Smooth muscle cell (in vitro differentiated cells): ENCODE data around the gene HOXD10. TPM values are rescaled to one million over a fixed set of nuclear protein-coding genes. Genes with fewer than 3 reads are reported as not detected.

ENCODE experiments used
- microRNA counts: library from miRNA; unstranded; fragments of <30 nt; microRNA quantifications from one replicate; lab custom pipeline; 2016
- microRNA-seq: library from miRNA; unstranded; fragments of <30 nt; microRNA quantifications from one replicate; pipeline ENCODE4, GENCODE V29; 2016; ENCODE audit warnings: borderline number of aligned reads
- polyA plus RNA-seq: library from polyadenylated mRNA; unstranded; fragments of >200 nt; fragmentation: Nextera tagmentation; extraction: Ambion mirVana; gene quantifications from 2 replicates; pipeline ENCODE4 v1.2.1, GENCODE V29; 2016
- small RNA-seq: library from RNA; depleted of rRNA; stranded (forward); fragments of <200 nt; gene quantifications from one replicate; pipeline ENCODE3, GENCODE V24; 2014
- total RNA-seq: library from RNA; depleted of rRNA; stranded (reverse); fragments of >200 nt; gene quantifications from 2 replicates; pipeline ENCODE4 v1.2.3, GENCODE V29; 2014

Gene HOXD10
- total and polyA plus RNA-seq, 2 experiments from 2014 or later: 9.9 to 11.4 TPM

MicroRNA genes within 50 kb of the gene (microRNA counts, 767-probe panel; counts per million panel counts)
- 183 counts per million for microRNA hsa-miR-10b-5p (lab: Ali Mortazavi, UCI)

Small RNA genes lying within 50 kb of the gene (microRNA-seq; reads per million reads assigned to microRNA genes)
- 507 reads per million, percentile 74 among the genes with 10 or more reads in this experiment for gene MIR10B

Small RNA genes lying within 50 kb of the gene (small RNA-seq; reads per million reads assigned to genes)
- gene MIR10B: 911 reads per million, percentile 100 among the genes with 10 or more reads in this experiment

Other genes with a start within 250 kb of the HOXD10 start
- 38.5 and 51.4 TPM in 2 replicates for gene LNPK, start 114.5 kb upstream of the HOXD10 start, total RNA-seq
- 14.4 and 23.4 TPM in 2 replicates for gene LNPK, start 114.5 kb upstream of the HOXD10 start, polyA plus RNA-seq
- gene EVX2, start 32.8 kb upstream of the HOXD10 start, total RNA-seq: 0.04 TPM in 1 of 2 replicates, not detected in the other
- gene EVX2, start 32.8 kb upstream of the HOXD10 start, polyA plus RNA-seq: not detected in 2 replicates
- 0.31 and 1.9 TPM in 2 replicates for gene HOXD13, start 24.1 kb upstream of the HOXD10 start, total RNA-seq
- 0.45 and 1.9 TPM in 2 replicates for gene HOXD13, start 24.1 kb upstream of the HOXD10 start, polyA plus RNA-seq
- gene HOXD12, start 17.0 kb upstream of the HOXD10 start, total RNA-seq: 0.54 TPM in 1 of 2 replicates, not detected in the other
- not detected in 2 replicates for gene HOXD12, start 17.0 kb upstream of the HOXD10 start, polyA plus RNA-seq
- gene HOXD11, start 9.5 kb upstream of the HOXD10 start, total RNA-seq: 4.4 and 9.8 TPM in 2 replicates
- gene HOXD11, start 9.5 kb upstream of the HOXD10 start, polyA plus RNA-seq: 7.9 and 9.0 TPM in 2 replicates
- 0.45 and 0.49 TPM in 2 replicates for gene HOXD9, start 5.9 kb downstream of the HOXD10 start, total RNA-seq
- gene HOXD9, start 5.9 kb downstream of the HOXD10 start, polyA plus RNA-seq: 1.4 and 2.2 TPM in 2 replicates
- gene HOXD8, start 12.9 kb downstream of the HOXD10 start, total RNA-seq: 0.13 and 2.0 TPM in 2 replicates
- not detected in 2 replicates for gene HOXD8, start 12.9 kb downstream of the HOXD10 start, polyA plus RNA-seq
- 0.09 TPM in 1 of 2 replicates, not detected in the other for gene HOXD4, start 34.8 kb downstream of the HOXD10 start, total RNA-seq
- gene HOXD4, start 34.8 kb downstream of the HOXD10 start, polyA plus RNA-seq: not detected in 2 replicates
- 0.63 TPM in 1 of 2 replicates, not detected in the other for gene HOXD3, start 40.5 kb downstream of the HOXD10 start, total RNA-seq
- gene HOXD3, start 40.5 kb downstream of the HOXD10 start, polyA plus RNA-seq: not detected in 2 replicates
- not detected in 2 replicates for gene HOXD1, start 71.9 kb downstream of the HOXD10 start, total RNA-seq
- gene HOXD1, start 71.9 kb downstream of the HOXD10 start, polyA plus RNA-seq: not detected in 2 replicates
- gene MTX2, start 152.7 kb downstream of the HOXD10 start, total RNA-seq: 27.7 and 36.2 TPM in 2 replicates
- 39.2 and 41.3 TPM in 2 replicates for gene MTX2, start 152.7 kb downstream of the HOXD10 start, polyA plus RNA-seq